HG02981 (cell line): Measurements from ENCODE around the gene CEP170B.
"Not testable (repeated sequence)": the region's sequence is repeated elsewhere in the genome, so short reads cannot be mapped to it uniquely, and the experiment has no call there.

Experiments used
- ATAC-seq: cut with Tn5 transposase; IDR thresholded peaks from one replicate; pipeline ENCODE4 v1.9.1; 2021; ENCODE audit warnings: mild to moderate bottlenecking, moderate library complexity; ENCODE audit not compliant: unreplicated experiment

The CEP170B gene

GRCh38 chr14:104843442-104844305, 21.4 kb upstream of the CEP170B start:
- no peak for ATAC-seq

DNA sequence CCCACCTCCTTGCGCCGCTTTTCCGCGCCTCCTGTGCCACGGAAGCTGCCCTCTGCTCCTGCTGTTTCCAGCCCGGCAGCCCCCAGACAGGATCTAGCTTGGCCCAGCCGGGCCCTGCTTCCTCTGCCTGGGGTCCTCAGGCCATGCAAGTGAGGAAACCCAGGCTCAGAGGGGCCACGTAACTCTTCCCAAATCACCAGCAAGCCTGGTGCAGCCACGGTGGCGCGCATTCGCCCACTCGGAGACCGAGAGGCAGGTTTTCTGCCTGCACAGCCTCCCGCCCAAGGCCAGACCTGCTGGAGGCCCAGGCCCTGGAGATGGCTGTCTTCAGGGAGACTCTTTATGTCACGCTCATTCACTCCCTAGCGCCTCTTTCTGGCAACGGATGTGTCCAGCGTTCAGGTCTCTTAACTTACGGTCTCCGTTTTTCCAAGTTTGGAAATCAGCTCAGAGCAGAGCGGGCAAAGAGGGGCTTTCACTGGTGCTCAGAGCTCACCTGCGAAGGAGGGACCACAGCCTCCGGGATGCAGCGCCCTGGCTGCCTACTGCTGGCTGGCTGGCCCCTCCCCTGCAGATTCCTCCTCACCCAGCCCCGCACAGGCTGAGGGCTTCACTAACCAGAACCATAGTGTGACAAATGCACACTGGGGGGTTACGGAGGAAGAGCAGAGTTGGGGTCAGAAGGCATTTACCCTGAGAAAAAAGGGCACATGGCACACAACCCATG, 20.6 kb upstream of the CEP170B start:
- no peak for ATAC-seq

- no peak for ATAC-seq
Measured at GRCh38 chr14:104845033-104845666, 19.9 kb upstream of the CEP170B start.

- no peak for ATAC-seq
Measured at GRCh38 chr14:104845834-104846441, 19.1 kb upstream of the CEP170B start.

GRCh38 chr14:104852280-104852663, 12.8 kb upstream of the CEP170B start:
- no peak for ATAC-seq

DNA sequence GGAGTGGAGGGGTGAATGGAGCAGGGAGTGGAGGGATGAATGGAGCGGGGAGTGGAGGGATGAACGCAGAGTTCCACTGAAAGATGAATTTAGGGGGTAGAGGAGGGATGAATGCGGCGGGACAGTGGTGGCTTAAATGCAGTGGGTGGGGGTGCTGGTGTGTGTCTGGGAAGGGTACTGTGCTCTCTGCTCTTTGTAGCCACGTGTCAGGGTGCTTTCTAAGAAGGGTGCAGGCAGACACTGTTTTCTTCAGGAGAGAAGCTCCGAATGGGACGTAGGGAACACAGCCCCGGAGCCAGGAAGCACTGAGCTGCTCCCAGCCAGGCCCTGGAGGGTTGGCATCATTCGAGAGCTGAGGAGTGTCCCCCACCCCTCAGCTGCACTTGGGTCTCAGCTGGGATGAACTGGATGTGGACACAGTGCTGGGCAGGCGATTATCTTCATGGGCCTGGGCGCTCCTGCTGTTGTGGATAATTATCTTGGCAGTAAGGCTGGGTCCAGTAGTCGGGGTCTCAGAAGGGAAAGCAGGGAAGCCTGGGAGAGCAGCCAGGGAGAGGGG, 9.5 kb upstream of the CEP170B start:
- no peak for ATAC-seq

DNA sequence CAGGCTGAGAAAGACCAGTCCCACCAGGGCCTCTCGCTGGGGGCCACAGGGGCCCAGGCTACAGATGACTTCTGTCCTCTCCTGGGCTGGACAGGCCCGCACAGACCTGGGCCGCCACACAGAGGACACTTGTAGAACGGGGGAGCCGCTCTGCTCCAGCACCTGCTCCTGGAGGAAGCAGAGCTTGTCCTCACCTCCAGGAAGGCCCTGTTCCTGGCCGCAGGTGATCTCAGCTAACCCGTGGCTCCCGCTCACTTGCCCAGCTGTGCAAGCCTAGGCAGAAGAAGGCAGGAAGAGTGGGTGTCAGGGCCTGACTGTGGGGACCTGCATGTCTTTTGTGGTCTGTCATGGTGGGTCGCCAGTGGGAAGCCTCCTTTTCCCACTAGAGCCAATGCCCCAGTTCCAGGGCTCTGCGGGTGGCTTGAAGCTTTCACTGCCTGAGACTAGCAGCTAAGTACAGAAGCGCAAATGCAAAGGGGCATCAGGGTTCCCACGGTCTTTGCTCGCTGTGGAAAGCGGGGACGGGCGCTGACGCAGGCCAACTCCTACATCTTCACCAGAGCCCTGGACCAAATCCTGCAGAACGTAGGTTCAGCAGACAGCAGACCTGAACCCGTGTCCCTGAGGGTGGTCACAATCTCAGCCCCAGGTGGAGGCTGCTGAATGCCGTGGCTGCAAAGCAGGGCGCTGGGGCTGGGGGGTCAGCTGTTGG, 8.8 kb upstream of the CEP170B start:
- no peak for ATAC-seq

- no peak for ATAC-seq
Measured at GRCh38 chr14:104856869-104857860, 7.9 kb upstream of the CEP170B start.

- not testable (repeated sequence) for ATAC-seq
Measured at GRCh38 chr14:104857931-104858330, 7.1 kb upstream of the CEP170B start.

GRCh38 chr14:104858811-104859426, 6.1 kb upstream of the CEP170B start:
- no peak for ATAC-seq

- ATAC-seq: no peak
Measured at GRCh38 chr14:104859900-104860299, 5.2 kb upstream of the CEP170B start.

DNA sequence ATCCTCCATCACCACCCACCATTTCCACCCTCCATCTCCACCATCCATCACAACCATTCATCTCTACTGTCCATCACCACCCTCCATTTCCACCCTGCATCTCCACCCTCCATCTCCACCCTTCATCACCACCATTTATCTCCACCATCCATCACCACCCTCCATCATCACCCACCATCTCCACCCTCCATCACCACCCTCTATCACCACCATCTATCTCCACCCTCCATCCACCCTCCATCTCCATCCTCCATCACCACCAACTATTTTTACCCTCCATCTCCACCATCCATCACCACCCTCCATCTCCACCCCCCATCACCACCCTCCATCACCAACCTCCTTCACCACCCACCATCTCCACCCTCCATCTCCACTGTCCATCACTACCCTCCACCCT, 4.7 kb upstream of the CEP170B start:
- no peak for ATAC-seq

- no peak for ATAC-seq
Measured at GRCh38 chr14:104863131-104863862, 1.8 kb upstream of the CEP170B start.

DNA sequence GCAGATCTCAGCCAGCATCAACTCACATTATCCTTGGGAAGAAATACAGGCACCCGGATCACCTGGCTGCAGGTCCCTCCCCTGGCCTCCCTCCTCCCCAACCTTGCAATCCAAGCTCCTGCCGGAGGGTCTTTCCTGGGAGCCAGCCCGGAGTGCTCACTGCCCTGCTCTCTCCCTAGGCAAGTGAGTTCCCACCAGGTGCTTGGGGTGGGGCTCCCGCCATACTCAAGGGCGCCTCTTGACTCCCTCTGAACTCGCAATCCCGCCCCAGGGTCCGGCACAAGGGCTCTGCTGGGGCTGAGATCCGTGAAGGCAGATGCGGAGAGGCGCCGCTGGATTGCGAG, 1.2 kb upstream of the CEP170B start:
- ATAC-seq: no peak

GRCh38 chr14:104864267-104865080, 594 bp upstream of the CEP170B start:
- ATAC-seq: no peak

DNA sequence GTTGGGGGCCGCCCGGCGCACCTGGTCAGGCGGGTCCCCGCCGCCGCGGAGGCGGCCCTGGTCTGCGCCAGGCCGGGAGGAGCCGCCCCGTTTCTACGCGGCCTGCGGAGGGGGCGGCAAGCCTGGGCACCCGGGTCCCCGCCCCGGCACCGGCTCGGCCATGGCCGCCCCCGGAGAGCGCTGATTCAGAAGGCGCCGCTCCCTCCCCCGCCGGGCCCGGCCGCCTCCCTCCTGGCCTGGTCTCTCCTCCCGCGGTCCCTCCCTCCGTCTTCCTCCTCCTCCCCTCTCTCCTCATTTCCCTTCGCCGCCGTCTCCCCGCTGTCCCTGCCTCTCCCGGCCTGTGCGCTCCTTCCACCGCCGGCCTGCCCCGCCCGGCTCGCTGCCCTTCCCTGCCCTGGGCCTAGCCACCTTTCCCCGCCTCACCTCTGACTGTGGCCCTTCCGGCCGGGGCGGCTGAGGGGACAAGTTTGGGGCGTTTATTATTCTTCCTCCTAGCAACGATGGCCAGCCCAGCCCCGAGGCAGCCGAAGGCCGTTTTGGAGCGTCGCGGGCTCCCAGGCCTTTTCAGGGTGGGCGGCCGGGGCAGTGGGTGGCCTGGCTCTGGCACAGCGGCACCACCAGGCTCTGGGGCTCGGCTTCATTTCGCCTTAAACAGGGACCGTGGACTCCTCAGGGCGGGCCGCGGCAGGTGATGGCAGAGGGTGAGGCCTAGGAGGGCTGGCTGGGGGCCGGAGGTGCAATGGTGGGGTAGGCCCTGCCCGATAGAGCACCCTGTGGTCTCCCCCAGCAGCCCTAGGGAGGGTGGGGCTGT, 768 bp downstream of the CEP170B start:
- no peak for ATAC-seq
